A673 (cell line): Measurements from ENCODE around the gene HABP2.

ENCODE experiments used
- CTCF ChIP-seq: fragments of 300-800, 200-600 bp; sonication (generic); conservative IDR thresholded peaks from 2 replicates; pipeline ENCODE4 v1.5.1; 2017; ENCODE audit warnings: low read depth, mild to moderate bottlenecking, antibody characterized with exemption, low read length, moderate library complexity, mixed read lengths
- EZH2 ChIP-seq: fragments of 200-600 bp; sonication (generic); IDR thresholded peaks from 2 replicates; pipeline ENCODE4 v1.6.1; 2017; ENCODE audit warnings: borderline replicate concordance, low read depth, mild to moderate bottlenecking, mixed read lengths, antibody characterized with exemption, low read length; ENCODE audit not compliant: poor library complexity, severe bottlenecking

GRCh38 chr10:113621799-113622198, 68.9 kb downstream of the HABP2 start:
- TF ChIP-seq CTCF (no peak), EZH2 (no peak)
